PC-9 (cell line): ENCODE results near the gene PGP. TPM values are rescaled to one million over a fixed set of nuclear protein-coding genes. Genes with fewer than 3 reads are reported as not detected.
"Not testable (repeated sequence)": the region's sequence is repeated elsewhere in the genome, so short reads cannot be mapped to it uniquely, and the experiment has no call there.

Experiments used
- BruUV-seq: library from RNA; stranded (reverse); fragments of 400-500 nt; replicated peaks from 2 replicates; lab custom pipeline; 2021; lab: Mats Ljungman, UMichigan
- CTCF ChIA-PET: fragments of 300-600 bp; sonication (Branson Sonifier 250); formaldehyde crosslinking; loops from one replicate; lab custom pipeline; 2022; ENCODE audit warnings: antibody characterized with exemption; lab: Charles Lee
- POLR2A ChIA-PET: fragments of 300-600 bp; sonication (Branson Sonifier 250); formaldehyde crosslinking; loops from one replicate; lab custom pipeline; 2022; ENCODE audit warnings: antibody characterized with exemption; ENCODE audit not compliant: unreplicated experiment; lab: Charles Lee
- DNase-seq, 2 experiments: peaks; one replicate each; pipeline versions ENCODE4 v3.0.0 to v3.0.0-alpha.2; 2015 to 2022; ENCODE audit warnings: mixed read lengths in 1 of 2
- H2AFZ ChIP-seq: fragments of 200-600 bp; sonication (generic); 2 replicates; pipeline ENCODE4 v1.8.1; 2017; ENCODE audit warnings: antibody characterized with exemption
- H3F3A ChIP-seq: fragments of 200-600 bp; sonication (generic); 2 replicates; pipeline ENCODE4 v1.8.1; 2017; ENCODE audit warnings: antibody characterized with exemption, mild to moderate bottlenecking, low read depth; ENCODE audit not compliant: insufficient read depth
- H3K27ac ChIP-seq: fragments of 200-600 bp; sonication (generic); 2 replicates; pipeline ENCODE4 v1.6.1; 2016; ENCODE audit warnings: mixed run types
- H3K27me3 ChIP-seq: fragments of 200-600 bp; sonication (generic); 2 replicates; pipeline ENCODE4 v1.6.1; 2016; ENCODE audit warnings: low read depth, mixed run types; ENCODE audit not compliant: insufficient read depth
- H3K36me3 ChIP-seq: fragments of 200-600 bp; sonication (generic); 2 replicates; pipeline ENCODE4 v1.6.1; 2016; ENCODE audit warnings: low read depth, mixed run types
- H3K4me1 ChIP-seq: fragments of 200-600 bp; sonication (generic); replicated peaks from 2 replicates; pipeline ENCODE4 v1.6.1; 2016; ENCODE audit warnings: mixed run types; ENCODE audit not compliant: insufficient read depth
- H3K4me2 ChIP-seq: fragments of 200-600 bp; sonication (generic); 2 replicates; pipeline ENCODE4 v1.6.1; 2017; ENCODE audit warnings: mixed run types
- H3K4me3 ChIP-seq: fragments of 200-600 bp; sonication (generic); 2 replicates; pipeline ENCODE4 v1.6.1; 2016; ENCODE audit warnings: mixed run types
- H3K79me2 ChIP-seq: fragments of 200-600 bp; sonication (generic); 2 replicates; pipeline ENCODE4 v1.6.1; 2017; ENCODE audit warnings: low read depth, mixed run types
- H3K9me2 ChIP-seq: fragments of 200-600 bp; sonication (generic); 2 replicates; pipeline ENCODE4 v1.8.1; 2017; ENCODE audit warnings: mild to moderate bottlenecking; ENCODE audit not compliant: insufficient read depth
- H3K9me3 ChIP-seq: fragments of 200-600 bp; sonication (generic); 2 replicates; pipeline ENCODE4 v1.8.1; 2016; ENCODE audit warnings: low read depth; ENCODE audit not compliant: insufficient read depth
- H4K20me1 ChIP-seq: fragments of 200-600 bp; sonication (generic); 2 replicates; pipeline ENCODE4 v1.8.1; 2017; ENCODE audit not compliant: insufficient read depth
- CTCF ChIP-seq: fragments of 200-600 bp; sonication (generic); conservative IDR thresholded peaks from 2 replicates; pipeline ENCODE4 v1.6.1; 2017; ENCODE audit warnings: mixed run types, antibody characterized with exemption, mild to moderate bottlenecking, moderate library complexity
- EZH2 ChIP-seq: fragments of 200-600 bp; sonication (generic); IDR thresholded peaks from 2 replicates; pipeline ENCODE4 v1.8.0; 2017; ENCODE audit warnings: antibody characterized with exemption, low read depth
- intact Hi-C: fragments of 100-400 bp; cut with micrococcal nuclease; formaldehyde crosslinking; loops from one replicate; pipeline ENCODE4 v1.10.0; 2022; ENCODE audit not compliant: unreplicated experiment
- total RNA-seq: library from RNA; stranded (reverse); gene quantifications from 2 replicates; pipeline ENCODE4 v1.2.3, GENCODE V29; 2021

The PGP gene
- total RNA-seq, 1 experiment from 2014 or later, result 23.4 TPM

GRCh38 chr16:2243781-2244180 lies 29.1 kb upstream of the PGP start:
- ChIA-PET CTCF (no interaction called here), POLR2A (no interaction called here)
- Histone ChIP-seq H3K4me2 (no peak overlapping the region), H3K9me3 (no peaks in the 10 kb centered on the region), H3K27me3 (no peaks in the 10 kb centered on the region), H3K4me1 (no peaks in the 10 kb centered on the region), H3K79me2 (peaks cover 18% of the 10 kb centered on the region), H2AFZ (no peak overlapping the region), H3K36me3 (no peaks in the 10 kb centered on the region; the same call in none of the 2 replicates), H3F3A (peaks cover 28% of the 10 kb centered on the region), H3K4me3 (no peak overlapping the region), H3K27ac (no peak overlapping the region), H4K20me1 (peaks cover 34% of the 10 kb centered on the region; the same call in 1 of the 2 replicates), H3K9me2 (no peaks in the 10 kb centered on the region)
- TF ChIP-seq CTCF (no peak), EZH2 (no peak)
- intact Hi-C loops, result no loop called here
- DNase-seq, result no peak
- no TSS peak for BruUV-seq

GRCh38 chr16:2243031-2243528 lies 28.4 kb upstream of the PGP start:
- peaks cover 28% of the 10 kb centered on the region for H3F3A ChIP-seq
- H3K36me3 ChIP-seq, result no peaks in the 10 kb centered on the region; the same call in none of the 2 replicates
- no peaks in the 10 kb centered on the region for H3K4me1 ChIP-seq
- TF ChIP-seq EZH2 (no peak), CTCF (0 out of 2 replicates have a peak, but pooled peaks have one; percentile 17)
- H3K27ac ChIP-seq, result no peak overlapping the region
- ChIA-PET CTCF (no interaction called here), POLR2A (interaction anchor here (0.6 kb wide), 1 partner anchor 308 kb away, joined by 10 read pairs; no protein-coding TSS in a partner anchor)
- H3K9me3 ChIP-seq, result no peaks in the 10 kb centered on the region
- peaks cover 11% of the 10 kb centered on the region; the same call in 1 of the 2 replicates for H3K79me2 ChIP-seq
- intact Hi-C loops, result no loop called here
- no peak overlapping the region for H3K4me3 ChIP-seq
- no peak overlapping the region for H2AFZ ChIP-seq
- no peaks in the 10 kb centered on the region for H3K9me2 ChIP-seq
- no peak for DNase-seq
- no TSS peak for BruUV-seq
- peaks cover 35% of the 10 kb centered on the region for H4K20me1 ChIP-seq
- H3K4me2 ChIP-seq, result no peak overlapping the region
- H3K27me3 ChIP-seq, result no peaks in the 10 kb centered on the region

- BruUV-seq, result no TSS peak
Observed at GRCh38 chr16:2242598-2242997, 28.0 kb upstream of the PGP start.

GRCh38 chr16:2240331-2240730 lies 25.7 kb upstream of the PGP start:
- H3K4me3 ChIP-seq, intact Hi-C loops, H3K9me3 ChIP-seq, H2AFZ ChIP-seq, DNase-seq, POLR2A ChIA-PET, BruUV-seq, H3K79me2 ChIP-seq, H3K9me2 ChIP-seq, H3K4me1 ChIP-seq, CTCF ChIA-PET, H3K4me2 ChIP-seq, H3K27ac ChIP-seq, H3K36me3 ChIP-seq, H3K27me3 ChIP-seq: not testable (repeated sequence)
- H3F3A ChIP-seq, result peaks cover 34% of the 10 kb centered on the region
- peaks cover 33% of the 10 kb centered on the region for H4K20me1 ChIP-seq

More at GRCh38 chr16:2242598-2242997, 28.0 kb upstream of the PGP start:
- no peak for TF ChIP-seq EZH2
- no peak for TF ChIP-seq CTCF
- POLR2A ChIA-PET, result interaction anchor here (0.6 kb wide), 1 partner anchor 309 kb away, joined by 10 read pairs; no protein-coding TSS in a partner anchor
- Histone ChIP-seq H3K79me2 (peaks cover 6% of the 10 kb centered on the region; the same call in 1 of the 2 replicates), H3K4me2 (no peak overlapping the region), H3K9me3 (no peaks in the 10 kb centered on the region), H3F3A (peaks cover 28% of the 10 kb centered on the region), H2AFZ (no peak overlapping the region), H3K36me3 (no peaks in the 10 kb centered on the region; the same call in none of the 2 replicates), H3K4me3 (no peak overlapping the region), H3K27ac (no peak overlapping the region), H3K27me3 (no peaks in the 10 kb centered on the region), H3K9me2 (no peaks in the 10 kb centered on the region), H3K4me1 (no peaks in the 10 kb centered on the region), H4K20me1 (peaks cover 34% of the 10 kb centered on the region)
- CTCF ChIA-PET, result no interaction called here
- DNase-seq, result no peak
- intact Hi-C loops, result no loop called here
